ENCODE data around the gene NFYC.

DNA sequence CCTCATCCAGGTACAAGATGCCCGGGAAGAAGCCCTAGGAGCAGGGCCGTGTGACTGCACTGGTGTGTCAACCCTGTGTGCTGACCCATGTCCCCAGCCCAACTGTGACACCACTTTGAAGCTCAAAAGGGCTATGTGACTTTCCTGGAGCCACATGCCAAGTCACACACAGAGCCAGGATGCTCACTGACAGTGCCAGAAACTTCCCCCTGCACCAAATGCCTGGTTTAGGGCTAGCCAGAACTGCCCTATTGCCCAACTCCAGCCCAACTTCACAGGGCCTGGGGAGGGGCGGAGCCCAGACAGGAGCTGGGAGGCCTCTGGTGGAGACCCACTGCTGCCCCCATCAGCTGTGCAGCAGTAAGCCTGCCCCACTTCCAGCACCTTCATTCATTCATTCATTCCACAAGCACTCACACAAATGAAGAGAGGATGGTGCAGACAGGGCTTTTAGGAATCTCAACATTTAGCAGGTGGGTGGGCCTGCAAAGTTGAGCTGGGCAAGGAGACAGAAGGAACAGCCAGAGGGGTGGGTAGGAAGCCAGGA is 128.8 kb downstream of the NFYC start:
- no peak for TF ChIP-seq KLF16 (tag by site-specific recombination; IDR thresholded peaks at IDR 0.05)
- no peak for TF ChIP-seq ZNF624 (tag by site-specific recombination; IDR thresholded peaks at IDR 0.05)

Data from HEK293 (cell line).